ENCODE data around the gene YAP1.

DNA sequence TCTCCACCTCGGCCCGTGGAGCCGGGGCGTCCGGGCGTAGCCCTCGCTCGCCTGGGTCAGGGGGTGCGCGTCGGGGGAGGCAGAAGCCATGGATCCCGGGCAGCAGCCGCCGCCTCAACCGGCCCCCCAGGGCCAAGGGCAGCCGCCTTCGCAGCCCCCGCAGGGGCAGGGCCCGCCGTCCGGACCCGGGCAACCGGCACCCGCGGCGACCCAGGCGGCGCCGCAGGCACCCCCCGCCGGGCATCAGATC, 439 bp downstream of the YAP1 start:
- TF ChIP-seq CTCF (IDR thresholded peaks at IDR 0.05; ENCODE audit: low read depth, low read length, poor library complexity, severe bottlenecking) (no peak), EZH2phosphoT487 (IDR thresholded peaks at IDR 0.05; ENCODE audit: borderline replicate concordance, low read length) (no peak)
